Activated naive CD8-positive, alpha-beta T cell treated with anti-CD3 and anti-CD28 coated beads for 36 hours (primary cell): ENCODE results near the gene OR51B5. TPM values are rescaled to one million over a fixed set of nuclear protein-coding genes. Genes with fewer than 3 reads are reported as not detected.
"Not testable (repeated sequence)": the region's sequence is repeated elsewhere in the genome, so short reads cannot be mapped to it uniquely, and the experiment has no call there.

Experiments used
- DNase-seq: peaks from one replicate; pipeline ENCODE4 v3.0.0; 2021
- H3K27ac Mint-ChIP-seq: one replicate; pipeline ENCODE4 v1.8.0; 2022; ENCODE audit warnings: mild to moderate bottlenecking, moderate library complexity, mixed read lengths
- H3K27me3 Mint-ChIP-seq: one replicate; pipeline ENCODE4 v1.8.0; 2022; ENCODE audit warnings: mild to moderate bottlenecking, mixed read lengths
- H3K36me3 Mint-ChIP-seq: one replicate; pipeline ENCODE4 v1.8.0; 2021; ENCODE audit warnings: mild to moderate bottlenecking, mixed read lengths
- H3K4me1 Mint-ChIP-seq: one replicate; pipeline ENCODE4 v1.8.0; 2021; ENCODE audit warnings: mixed read lengths
- H3K4me3 Mint-ChIP-seq: one replicate; pipeline ENCODE4 v1.8.0; 2022; ENCODE audit warnings: mild to moderate bottlenecking, moderate library complexity, mixed read lengths
- H3K9me3 Mint-ChIP-seq: one replicate; pipeline ENCODE4 v1.8.0; 2022; ENCODE audit warnings: mixed read lengths
- total RNA-seq, 2 experiments: library from RNA; stranded (reverse); gene quantifications; one replicate each; pipeline ENCODE4 v1.2.3, GENCODE V29; 2021

Gene OR51B5
- total RNA-seq, 2 experiments from 2014 or later: not detected

DNA sequence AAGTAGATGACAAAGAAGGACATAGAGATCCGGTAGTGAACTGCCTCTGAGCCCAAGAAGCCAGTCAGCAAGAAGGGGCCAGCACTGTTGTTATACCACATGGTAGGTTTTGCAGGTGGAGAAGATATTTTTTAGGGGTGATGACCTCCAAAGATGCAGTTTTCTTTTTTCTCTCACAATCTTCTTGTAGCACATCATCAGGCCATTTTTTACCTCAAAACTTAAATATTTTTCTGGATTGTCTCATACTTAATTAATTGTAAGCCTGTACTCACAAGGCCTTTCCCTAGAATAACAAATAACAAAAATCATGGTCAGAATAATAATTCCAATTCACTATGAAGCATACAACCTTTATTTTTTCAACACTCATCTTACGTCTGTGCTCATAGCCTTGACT is 41.5 kb downstream of the OR51B5 start, which contains the start of gene OR51B4:
Gene OR51B4 (minus strand): TSS at position 101 of the 400 bp plus-strand sequence. CDS start 0 bp downstream, at position 101.
- Mint-ChIP-seq H3K27me3 (peaks cover 4% of the 10 kb centered on the region), H3K4me1 (no peaks in the 10 kb centered on the region), H3K9me3 (no peaks in the 10 kb centered on the region), H3K4me3 (no peak within 1 kb of the TSS), H3K36me3 (no peaks in the 10 kb centered on the region), H3K27ac (no peak within 1 kb of the TSS)
- no peak for DNase-seq

GRCh38 chr11:5300251-5300650 is 43.1 kb downstream of the OR51B5 start:
- peaks cover 4% of the 10 kb centered on the region for H3K27me3 Mint-ChIP-seq
- H3K4me1 Mint-ChIP-seq: no peaks in the 10 kb centered on the region
- DNase-seq: no peak
- H3K27ac Mint-ChIP-seq: no peak overlapping the region
- no peak overlapping the region for H3K4me3 Mint-ChIP-seq
- no peaks in the 10 kb centered on the region for H3K36me3 Mint-ChIP-seq
- no peaks in the 10 kb centered on the region for H3K9me3 Mint-ChIP-seq

GRCh38 chr11:5298451-5298850 is 44.9 kb downstream of the OR51B5 start:
- no peak overlapping the region for H3K27ac Mint-ChIP-seq
- H3K4me1 Mint-ChIP-seq: no peaks in the 10 kb centered on the region
- no peak overlapping the region for H3K4me3 Mint-ChIP-seq
- no peaks in the 10 kb centered on the region for H3K9me3 Mint-ChIP-seq
- DNase-seq: no peak
- H3K36me3 Mint-ChIP-seq: no peaks in the 10 kb centered on the region
- H3K27me3 Mint-ChIP-seq: peaks cover 4% of the 10 kb centered on the region

DNA sequence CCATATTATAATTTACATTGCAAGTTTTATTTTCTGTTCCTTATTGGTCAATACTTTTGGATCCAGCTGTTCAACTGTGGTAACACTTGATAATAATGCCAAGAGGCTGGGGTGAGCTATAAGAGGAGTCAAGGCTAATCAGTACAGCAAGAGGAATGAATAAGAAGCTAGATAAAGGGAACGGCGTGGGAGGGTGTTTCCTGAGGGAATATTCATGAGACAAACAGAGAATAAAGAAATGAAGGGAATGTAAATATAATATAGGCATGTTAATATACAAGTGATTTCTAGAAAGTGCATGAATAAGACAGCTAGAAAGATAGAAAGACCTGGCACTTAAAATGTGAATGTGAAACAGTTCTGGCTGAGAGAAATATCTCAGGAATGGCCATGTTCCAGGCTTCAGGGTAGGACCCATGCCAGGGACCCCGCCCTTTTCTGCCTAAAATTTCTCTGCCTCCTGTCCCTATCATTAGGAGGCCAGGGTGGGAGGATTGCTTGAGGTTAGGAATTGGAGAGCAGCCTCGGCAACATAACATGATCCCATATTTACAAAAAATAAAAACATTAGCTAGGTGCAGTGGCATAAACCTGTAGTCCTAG is 45.5 kb downstream of the OR51B5 start:
- no peak for DNase-seq
- Mint-ChIP-seq H3K27ac (no peak overlapping the region), H3K4me3 (no peak overlapping the region), H3K27me3 (peaks cover 4% of the 10 kb centered on the region), H3K4me1 (no peaks in the 10 kb centered on the region), H3K9me3 (no peaks in the 10 kb centered on the region), H3K36me3 (no peaks in the 10 kb centered on the region)

- not testable (repeated sequence) for H3K9me3 Mint-ChIP-seq, H3K36me3 Mint-ChIP-seq, H3K27ac Mint-ChIP-seq, H3K27me3 Mint-ChIP-seq, DNase-seq, H3K4me1 Mint-ChIP-seq, H3K4me3 Mint-ChIP-seq
Observed at GRCh38 chr11:5294342-5294995, 48.9 kb downstream of the OR51B5 start.

DNA sequence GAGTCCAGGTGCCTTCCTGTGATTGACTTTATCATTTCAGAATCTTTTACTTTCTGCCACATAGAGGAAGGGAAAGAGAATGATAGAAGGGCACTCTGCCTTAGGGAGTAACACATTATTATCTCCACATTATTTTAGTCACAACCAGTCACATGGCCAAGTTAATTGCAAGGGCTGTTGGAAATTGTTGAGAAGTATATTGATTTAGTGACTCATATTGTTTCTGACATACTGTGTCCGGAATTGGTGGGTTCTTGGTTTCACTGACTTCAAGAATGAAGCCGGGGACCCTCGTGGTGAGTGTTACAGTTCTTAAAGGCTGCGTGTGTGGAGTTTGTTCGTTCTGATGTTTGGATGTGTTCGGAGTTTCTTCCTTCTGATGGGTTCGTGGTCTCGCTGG is 50.3 kb downstream of the OR51B5 start:
- DNase-seq: no peak
- no peak overlapping the region for H3K4me3 Mint-ChIP-seq
- no peaks in the 10 kb centered on the region for H3K9me3 Mint-ChIP-seq
- no peaks in the 10 kb centered on the region for H3K4me1 Mint-ChIP-seq
- H3K27me3 Mint-ChIP-seq: no peaks in the 10 kb centered on the region
- H3K36me3 Mint-ChIP-seq: no peaks in the 10 kb centered on the region
- H3K27ac Mint-ChIP-seq: no peak overlapping the region

Other genes with a start within 250 kb of the OR51B5 start
- not detected for gene OR52A5, start 205.2 kb downstream of the OR51B5 start, total RNA-seq
- gene OR52A1, start 188.8 kb downstream of the OR51B5 start, total RNA-seq: not detected
- gene OR51V1, start 142.8 kb downstream of the OR51B5 start, total RNA-seq: not detected
- not detected for gene HBB, start 116.5 kb downstream of the OR51B5 start, total RNA-seq
- gene HBD, start 109.0 kb downstream of the OR51B5 start, total RNA-seq: not detected
- gene HBG1, start 93.7 kb downstream of the OR51B5 start, total RNA-seq: not detected
- gene HBG2, start 88.7 kb downstream of the OR51B5 start, total RNA-seq: not detected
- not detected for gene HBE1, start 73.6 kb downstream of the OR51B5 start, total RNA-seq
- gene OR51B4, start 41.6 kb downstream of the OR51B5 start, total RNA-seq: not detected
- gene OR51B2, start 19.2 kb downstream of the OR51B5 start, total RNA-seq: not detected
- not detected for gene OR51B6, start 8.0 kb upstream of the OR51B5 start, total RNA-seq
- not detected for gene OR51M1, start 40.3 kb upstream of the OR51B5 start, total RNA-seq
- gene OR51Q1, start 78.6 kb upstream of the OR51B5 start, total RNA-seq: not detected
- not detected for gene OR51I1, start 98.0 kb upstream of the OR51B5 start, total RNA-seq
- not detected for gene OR51I2, start 105.8 kb upstream of the OR51B5 start, total RNA-seq
- gene OR52D1, start 145.2 kb upstream of the OR51B5 start, total RNA-seq: not detected
- gene UBQLN3, start 166.4 kb upstream of the OR51B5 start, total RNA-seq: not detected
- under 1 TPM in 1 of 2 experiments, not detected in 1; 0.19 TPM for gene UBQLNL, start 173.2 kb upstream of the OR51B5 start, total RNA-seq
- not detected for gene OR52H1, start 205.0 kb upstream of the OR51B5 start, total RNA-seq
- not detected for gene OR52B6, start 237.4 kb upstream of the OR51B5 start, total RNA-seq